ENCODE results near the gene CFL2. TPM values are rescaled to one million over a fixed set of nuclear protein-coding genes. Genes with fewer than 3 reads are reported as not detected.

Gene CFL2
- total RNA-seq, 1 donor from 2014 or later = 19.6 TPM

DNA sequence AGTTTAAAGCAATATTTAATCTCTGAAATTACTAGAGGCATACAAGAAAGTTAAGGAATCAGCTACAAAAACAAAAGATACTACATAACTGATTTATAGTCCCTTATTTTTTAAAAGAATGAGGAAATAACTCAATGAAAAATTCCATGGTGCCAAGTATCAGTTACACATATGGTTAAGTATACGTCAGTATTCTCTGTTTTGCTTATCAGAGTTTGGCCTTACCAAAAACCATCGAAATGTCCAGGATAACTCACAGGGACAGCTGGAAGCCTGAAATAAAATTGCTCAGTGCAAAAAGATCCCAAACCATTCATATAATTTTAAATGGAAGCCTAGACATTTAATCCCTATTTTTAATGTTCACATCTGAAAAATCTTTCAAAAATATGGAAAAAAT lies 3.6 kb downstream of the CFL2 start:
- no peak overlapping the region for H3K4me3 Mint-ChIP-seq (ENCODE audit: low read depth)
- peaks cover under 1% of the 10 kb centered on the region for H3K27me3 Mint-ChIP-seq
- no peak for DNase-seq (ENCODE audit: low spot score, unreplicated experiment)
- no peak overlapping the region for H3K27ac Mint-ChIP-seq
- H3K4me1 Mint-ChIP-seq (ENCODE audit: low read depth) = peaks cover 9% of the 10 kb centered on the region
- peaks cover 6% of the 10 kb centered on the region for H3K36me3 Mint-ChIP-seq (ENCODE audit: insufficient read depth)
- TF ChIP-seq, protein P1, sequence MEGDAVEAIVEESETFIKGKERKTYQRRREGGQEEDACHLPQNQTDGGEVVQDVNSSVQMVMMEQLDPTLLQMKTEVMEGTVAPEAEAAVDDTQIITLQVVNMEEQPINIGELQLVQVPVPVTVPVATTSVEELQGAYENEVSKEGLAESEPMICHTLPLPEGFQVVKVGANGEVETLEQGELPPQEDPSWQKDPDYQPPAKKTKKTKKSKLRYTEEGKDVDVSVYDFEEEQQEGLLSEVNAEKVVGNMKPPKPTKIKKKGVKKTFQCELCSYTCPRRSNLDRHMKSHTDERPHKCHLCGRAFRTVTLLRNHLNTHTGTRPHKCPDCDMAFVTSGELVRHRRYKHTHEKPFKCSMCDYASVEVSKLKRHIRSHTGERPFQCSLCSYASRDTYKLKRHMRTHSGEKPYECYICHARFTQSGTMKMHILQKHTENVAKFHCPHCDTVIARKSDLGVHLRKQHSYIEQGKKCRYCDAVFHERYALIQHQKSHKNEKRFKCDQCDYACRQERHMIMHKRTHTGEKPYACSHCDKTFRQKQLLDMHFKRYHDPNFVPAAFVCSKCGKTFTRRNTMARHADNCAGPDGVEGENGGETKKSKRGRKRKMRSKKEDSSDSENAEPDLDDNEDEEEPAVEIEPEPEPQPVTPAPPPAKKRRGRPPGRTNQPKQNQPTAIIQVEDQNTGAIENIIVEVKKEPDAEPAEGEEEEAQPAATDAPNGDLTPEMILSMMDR (IDR thresholded peaks at IDR 0.05; ENCODE audit: unreplicated experiment) = no peak
- no peaks in the 10 kb centered on the region for H3K9me3 Mint-ChIP-seq (ENCODE audit: low read depth)

DNA sequence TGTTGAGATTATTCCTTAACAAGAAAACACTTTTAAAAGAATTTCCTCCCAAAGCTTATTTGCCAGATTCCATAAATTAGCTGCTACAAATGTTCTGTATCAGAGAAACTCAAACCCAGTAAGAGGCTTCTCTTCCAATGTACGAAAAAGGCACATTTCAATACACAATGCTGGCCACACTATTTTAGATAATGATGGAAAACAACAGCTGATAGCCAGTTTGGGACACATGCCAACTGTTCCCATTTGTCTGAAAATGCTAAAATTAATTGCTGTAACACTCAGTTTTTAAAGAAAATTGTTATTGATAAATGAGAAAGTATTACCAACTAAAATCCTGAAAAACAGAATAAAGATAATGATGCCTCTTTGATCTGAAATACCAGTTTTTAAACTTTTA lies 4.4 kb downstream of the CFL2 start:
- no peak overlapping the region for H3K4me3 Mint-ChIP-seq (ENCODE audit: low read depth)
- no peak overlapping the region for H3K27ac Mint-ChIP-seq
- TF ChIP-seq, protein P1 (IDR thresholded peaks at IDR 0.05; ENCODE audit: unreplicated experiment) = no peak
- no peaks in the 10 kb centered on the region for H3K9me3 Mint-ChIP-seq (ENCODE audit: low read depth)
- DNase-seq (ENCODE audit: low spot score, unreplicated experiment) = no peak
- no peaks in the 10 kb centered on the region for H3K27me3 Mint-ChIP-seq
- H3K4me1 Mint-ChIP-seq (ENCODE audit: low read depth) = peaks cover 9% of the 10 kb centered on the region
- peaks cover 6% of the 10 kb centered on the region for H3K36me3 Mint-ChIP-seq (ENCODE audit: insufficient read depth)

DNA sequence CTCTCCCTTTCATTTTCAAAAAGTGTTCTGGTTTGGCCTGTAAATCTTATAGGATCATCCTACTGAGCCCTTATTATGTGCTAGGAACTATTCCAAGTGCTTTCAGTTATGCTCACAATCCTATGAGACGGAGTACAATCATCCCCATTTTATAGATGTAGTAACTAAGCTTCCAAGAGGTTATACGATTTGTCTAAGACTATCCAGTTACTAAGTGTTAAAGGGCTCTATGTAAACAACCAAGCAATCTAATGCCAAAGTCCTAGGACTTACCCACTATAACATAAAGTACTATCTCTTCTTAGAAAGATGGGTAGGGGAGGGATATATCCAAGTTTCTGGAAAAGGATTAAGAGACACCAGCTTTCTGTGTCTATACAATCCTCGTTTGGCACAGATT lies 6.7 kb downstream of the CFL2 start:
- no peaks in the 10 kb centered on the region for H3K4me1 Mint-ChIP-seq (ENCODE audit: low read depth)
- peaks cover 4% of the 10 kb centered on the region for H3K36me3 Mint-ChIP-seq (ENCODE audit: insufficient read depth)
- no peaks in the 10 kb centered on the region for H3K27me3 Mint-ChIP-seq
- H3K4me3 Mint-ChIP-seq (ENCODE audit: low read depth) = no peak overlapping the region
- DNase-seq (ENCODE audit: low spot score, unreplicated experiment) = no peak
- H3K27ac Mint-ChIP-seq = no peak overlapping the region
- TF ChIP-seq, protein P1 (IDR thresholded peaks at IDR 0.05; ENCODE audit: unreplicated experiment) = no peak
- H3K9me3 Mint-ChIP-seq (ENCODE audit: low read depth) = no peaks in the 10 kb centered on the region

DNA sequence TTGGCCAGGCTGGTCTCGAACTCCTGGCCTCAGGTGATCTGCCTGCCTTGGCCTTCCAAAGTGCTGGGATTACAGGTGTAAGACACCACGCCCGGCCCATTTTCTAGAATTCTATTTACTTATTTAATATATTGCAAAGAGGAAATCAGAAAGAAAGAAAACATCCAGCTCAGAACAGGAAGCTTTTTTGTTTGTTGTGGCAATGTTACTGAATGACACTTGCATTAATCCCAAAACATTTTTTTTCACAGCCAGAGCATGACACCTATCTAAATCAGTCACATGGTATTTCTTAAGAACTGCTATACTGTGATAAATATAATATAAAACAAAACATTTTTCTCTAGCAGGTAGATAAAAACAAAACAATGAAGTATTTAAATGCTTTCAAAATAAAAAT lies 12.6 kb downstream of the CFL2 start:
- DNase-seq (ENCODE audit: low spot score, unreplicated experiment) = no peak
- H3K27ac Mint-ChIP-seq = no peak overlapping the region
- TF ChIP-seq, protein P1 (IDR thresholded peaks at IDR 0.05; ENCODE audit: unreplicated experiment) = no peak
- H3K36me3 Mint-ChIP-seq (ENCODE audit: insufficient read depth) = no peaks in the 10 kb centered on the region
- peaks cover 3% of the 10 kb centered on the region for H3K4me1 Mint-ChIP-seq (ENCODE audit: low read depth)
- no peak overlapping the region for H3K4me3 Mint-ChIP-seq (ENCODE audit: low read depth)
- no peaks in the 10 kb centered on the region for H3K27me3 Mint-ChIP-seq
- no peaks in the 10 kb centered on the region for H3K9me3 Mint-ChIP-seq (ENCODE audit: low read depth)

DNA sequence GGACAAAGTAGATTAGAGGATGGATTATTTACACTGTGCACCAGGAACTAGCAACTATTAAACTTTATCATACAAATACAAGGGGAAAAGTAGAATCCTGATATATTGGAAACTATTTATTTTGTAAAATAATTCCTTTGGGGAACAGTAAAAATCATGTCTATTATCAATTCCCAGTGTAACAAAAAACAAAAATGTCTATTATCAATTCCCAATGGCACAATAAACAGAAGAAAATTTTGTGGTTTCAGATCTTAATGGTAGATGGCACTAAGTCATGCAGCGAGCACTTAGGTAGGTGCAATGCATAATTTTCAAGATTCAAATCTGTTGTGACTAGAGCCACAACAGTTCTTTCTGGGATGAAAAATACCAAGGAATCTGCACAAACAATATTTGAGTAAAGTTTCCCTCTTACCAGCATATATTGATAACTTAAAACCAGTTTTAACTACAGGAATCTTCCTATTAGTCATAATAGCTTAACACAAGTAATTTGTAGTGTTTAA lies 13.7 kb downstream of the CFL2 start:
- Mint-ChIP-seq H3K36me3 (ENCODE audit: insufficient read depth) (no peaks in the 10 kb centered on the region), H3K27me3 (no peaks in the 10 kb centered on the region), H3K9me3 (ENCODE audit: low read depth) (no peaks in the 10 kb centered on the region), H3K4me3 (ENCODE audit: low read depth) (no peak overlapping the region), H3K4me1 (ENCODE audit: low read depth) (peaks cover 3% of the 10 kb centered on the region), H3K27ac (no peak overlapping the region)
- DNase-seq (ENCODE audit: low spot score, unreplicated experiment) = no peak
- TF ChIP-seq, protein P1 (IDR thresholded peaks at IDR 0.05; ENCODE audit: unreplicated experiment) = no peak
